K562 (cell line): Measurements from ENCODE around the gene GFOD2.
A peak's percentile ranks its signal among the peaks of the same experiment; 100 is the strongest.

Experiments used
- ARHGAP35 ChIP-seq: fragments of 450-650 bp; IDR thresholded peaks from 2 replicates; pipeline ENCODE4 v1.6.1; 2018; ENCODE audit not compliant: partially characterized antibody
- CTCF ChIP-seq, 3 experiments: IDR thresholded peaks in 2 of 3; conservative IDR thresholded peaks in 1 of 3; 2 replicates each; pipeline ENCODE4 v1.5.1; 2011 to 2012; ENCODE audit warnings: low read length in 3 of 3, mild to moderate bottlenecking in 3 of 3, control low read depth in 2 of 3, improper control_type of control experiment in 1 of 3, inconsistent platforms in 1 of 3, low read depth in 1 of 3, mixed read lengths in 1 of 3, moderate library complexity in 1 of 3; ENCODE audit not compliant: insufficient read depth in 2 of 3
- HMG20B ChIP-seq: fragments of 250-450 bp; sonication (Bioruptor Pico); IDR thresholded peaks from 2 replicates; pipeline ENCODE4 v1.5.0; 2021; ENCODE audit warnings: mild to moderate bottlenecking
- JUN ChIP-seq, 2 experiments: sonication (generic) in 1 of 2; formaldehyde crosslinking in 1 of 2; IDR thresholded peaks; 2 replicates each; pipeline versions ENCODE4 v1.6.1 to v1.8.0; 2012 to 2022; ENCODE audit warnings: borderline replicate concordance in 2 of 2, mild to moderate bottlenecking in 2 of 2, improper control_type of control experiment in 1 of 2, low read depth in 1 of 2, low read length in 1 of 2, missing genetic modification reagents in 1 of 2
- KAT7 ChIP-seq: sonication (generic); formaldehyde crosslinking; IDR thresholded peaks from 2 replicates; pipeline ENCODE4 v1.8.0; 2022; ENCODE audit warnings: missing genetic modification reagents, mild to moderate bottlenecking, borderline replicate concordance
- MAX ChIP-seq: sonication (generic); formaldehyde crosslinking; IDR thresholded peaks from 2 replicates; pipeline ENCODE4 v1.9.0; 2022; ENCODE audit warnings: mild to moderate bottlenecking, missing genetic modification reagents
- NCOA1 ChIP-seq: fragments of 450-650 bp; IDR thresholded peaks from 2 replicates; pipeline ENCODE4 v1.6.1; 2016; ENCODE audit warnings: low read depth
- NFRKB ChIP-seq: fragments of 450-650 bp; IDR thresholded peaks from 2 replicates; pipeline ENCODE4 v1.6.1; 2016; ENCODE audit warnings: low read depth
- RBM34 ChIP-seq: fragments of 200-400 bp; formaldehyde crosslinking; IDR thresholded peaks from 2 replicates; pipeline ENCODE4 v1.6.1; 2018; ENCODE audit warnings: low read length, borderline replicate concordance; ENCODE audit not compliant: insufficient read depth
- TRIM28 ChIP-seq: fragments of 450-650 bp; IDR thresholded peaks from 2 replicates; pipeline ENCODE4 v1.6.1; 2017
- ZNF23 ChIP-seq: fragments of 250-450 bp; sonication (Bioruptor Pico); IDR thresholded peaks from 2 replicates; pipeline ENCODE4 v1.4.0; 2020; ENCODE audit warnings: mild to moderate bottlenecking
- ZNF3 ChIP-seq: fragments of 250-450 bp; sonication (Bioruptor Pico); IDR thresholded peaks from 2 replicates; pipeline ENCODE4 v1.5.0; 2021; ENCODE audit warnings: mild to moderate bottlenecking, moderate library complexity
- ZNF318 ChIP-seq, 2 experiments: fragments of 450-650 bp; IDR thresholded peaks; 2 replicates each; pipeline ENCODE4 v1.6.1; 2016; ENCODE audit warnings: mild to moderate bottlenecking in 2 of 2, borderline replicate concordance in 1 of 2, low read depth in 1 of 2, moderate library complexity in 1 of 2
- ZNF785 ChIP-seq: fragments of 250-450 bp; sonication (Bioruptor Pico); IDR thresholded peaks from 2 replicates; pipeline ENCODE4 v1.4.0; 2020; ENCODE audit warnings: mild to moderate bottlenecking

- TF ChIP-seq MAX (CRISPR knock-in tag), result no peak
- TF ChIP-seq TRIM28, result no peak
- TF ChIP-seq ZNF23 (CRISPR knock-in tag), result no peak
- no peak for TF ChIP-seq NFRKB
- TF ChIP-seq ZNF318 (IDR thresholded peaks at IDR 0.05; ENCODE audit: borderline replicate concordance in 1 of 2, low read depth in 1 of 2), result no peak
- TF ChIP-seq NCOA1, result no peak
- TF ChIP-seq RBM34, result no peak
- no peak for TF ChIP-seq ZNF785 (CRISPR knock-in tag)
- peak; percentile 83 to 94 (median 93) for TF ChIP-seq CTCF (IDR thresholded peaks at IDR 0.05 in 2 of 3, conservative IDR thresholded peaks at IDR 0.05 in 1 of 3; ENCODE audit: insufficient read depth in 2 of 3, low read depth in 1 of 3, low read length in 3 of 3)
- no peak for TF ChIP-seq HMG20B (CRISPR knock-in tag)
- TF ChIP-seq ZNF3 (CRISPR knock-in tag), result no peak
- TF ChIP-seq KAT7, result no peak
- TF ChIP-seq ARHGAP35, result no peak
- TF ChIP-seq JUN (IDR thresholded peaks at IDR 0.05; ENCODE audit: borderline replicate concordance, low read depth, low read length), result no peak
- no peak for TF ChIP-seq JUN (CRISPR knock-in tag; IDR thresholded peaks at IDR 0.05; ENCODE audit: borderline replicate concordance)
These were observed 46.1 kb downstream of the GFOD2 start for GRCh38 chr16:67672739-67673662.
